ENCODE data around the gene TMEM69.
"Not testable (repeated sequence)": the region's sequence is repeated elsewhere in the genome, so short reads cannot be mapped to it uniquely, and the experiment has no call there.

The TMEM69 gene

DNA sequence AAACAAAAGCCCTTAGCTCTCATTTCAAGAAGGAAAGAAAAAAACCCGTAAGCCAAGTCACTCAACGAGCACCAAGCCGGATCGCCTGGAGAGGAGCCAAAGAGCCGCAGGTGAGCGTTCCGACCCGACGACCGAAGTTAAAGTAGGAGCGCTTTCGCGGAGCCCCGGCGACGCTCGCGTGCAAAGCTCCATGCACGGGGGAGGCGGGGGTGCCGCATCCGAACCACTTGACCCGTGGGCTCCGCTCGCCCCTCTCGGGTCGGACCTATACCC lies 2.0 kb upstream of the TMEM69 start:
- TF ChIP-seq, protein P1, sequence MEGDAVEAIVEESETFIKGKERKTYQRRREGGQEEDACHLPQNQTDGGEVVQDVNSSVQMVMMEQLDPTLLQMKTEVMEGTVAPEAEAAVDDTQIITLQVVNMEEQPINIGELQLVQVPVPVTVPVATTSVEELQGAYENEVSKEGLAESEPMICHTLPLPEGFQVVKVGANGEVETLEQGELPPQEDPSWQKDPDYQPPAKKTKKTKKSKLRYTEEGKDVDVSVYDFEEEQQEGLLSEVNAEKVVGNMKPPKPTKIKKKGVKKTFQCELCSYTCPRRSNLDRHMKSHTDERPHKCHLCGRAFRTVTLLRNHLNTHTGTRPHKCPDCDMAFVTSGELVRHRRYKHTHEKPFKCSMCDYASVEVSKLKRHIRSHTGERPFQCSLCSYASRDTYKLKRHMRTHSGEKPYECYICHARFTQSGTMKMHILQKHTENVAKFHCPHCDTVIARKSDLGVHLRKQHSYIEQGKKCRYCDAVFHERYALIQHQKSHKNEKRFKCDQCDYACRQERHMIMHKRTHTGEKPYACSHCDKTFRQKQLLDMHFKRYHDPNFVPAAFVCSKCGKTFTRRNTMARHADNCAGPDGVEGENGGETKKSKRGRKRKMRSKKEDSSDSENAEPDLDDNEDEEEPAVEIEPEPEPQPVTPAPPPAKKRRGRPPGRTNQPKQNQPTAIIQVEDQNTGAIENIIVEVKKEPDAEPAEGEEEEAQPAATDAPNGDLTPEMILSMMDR (IDR thresholded peaks at IDR 0.05; ENCODE audit: insufficient read depth, missing control alignments), result no peak
- no peak for FAIRE-seq
- DNase-seq (ENCODE audit: insufficient read length, low spot score), result no peak

DNA sequence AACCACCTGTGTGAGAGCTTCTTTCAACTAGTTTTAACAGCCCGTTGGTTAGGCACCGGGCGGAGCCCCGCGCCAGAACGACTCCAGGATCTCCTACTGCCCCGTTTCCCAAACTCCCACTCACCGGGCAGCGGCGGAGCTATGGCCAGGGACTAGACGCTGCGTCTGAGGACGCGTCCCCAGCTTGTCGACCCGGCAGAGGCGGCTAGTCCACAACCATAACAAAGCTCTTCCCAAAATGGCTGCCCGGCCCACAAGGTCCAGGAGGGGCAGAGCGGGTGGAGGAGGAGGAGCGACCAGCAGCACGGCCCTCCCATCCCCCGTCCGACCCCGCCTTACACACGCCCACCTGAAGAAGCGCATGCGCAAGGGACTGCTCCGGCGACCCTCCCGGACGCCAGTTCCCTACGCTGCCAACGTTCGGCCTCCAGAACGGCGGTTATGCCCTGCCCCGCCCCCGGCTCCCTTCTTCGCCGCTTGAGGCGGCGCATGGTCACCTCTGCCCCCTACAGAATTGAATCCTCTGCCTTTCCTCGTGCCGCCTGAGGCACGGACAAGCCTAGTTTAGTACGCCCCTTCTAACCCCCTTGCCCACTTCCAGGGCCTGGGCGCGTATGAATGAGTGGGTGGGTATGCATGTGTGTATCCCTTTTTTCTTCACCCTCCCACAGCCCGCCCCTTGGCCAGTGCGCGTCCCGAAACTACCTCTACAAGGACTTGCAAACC lies 1.5 kb upstream of the TMEM69 start, which contains the start of gene GPBP1L1:
Gene GPBP1L1 (minus strand): TSS at position 246 of the 726 bp plus-strand sequence. CDS start 27,446 bp downstream, outside the sequence.
- peak; percentile 92 for DNase-seq (ENCODE audit: insufficient read length, low spot score)
- TF ChIP-seq, protein P1 (IDR thresholded peaks at IDR 0.05; ENCODE audit: insufficient read depth, missing control alignments), result no peak
- FAIRE-seq, result no peak

DNA sequence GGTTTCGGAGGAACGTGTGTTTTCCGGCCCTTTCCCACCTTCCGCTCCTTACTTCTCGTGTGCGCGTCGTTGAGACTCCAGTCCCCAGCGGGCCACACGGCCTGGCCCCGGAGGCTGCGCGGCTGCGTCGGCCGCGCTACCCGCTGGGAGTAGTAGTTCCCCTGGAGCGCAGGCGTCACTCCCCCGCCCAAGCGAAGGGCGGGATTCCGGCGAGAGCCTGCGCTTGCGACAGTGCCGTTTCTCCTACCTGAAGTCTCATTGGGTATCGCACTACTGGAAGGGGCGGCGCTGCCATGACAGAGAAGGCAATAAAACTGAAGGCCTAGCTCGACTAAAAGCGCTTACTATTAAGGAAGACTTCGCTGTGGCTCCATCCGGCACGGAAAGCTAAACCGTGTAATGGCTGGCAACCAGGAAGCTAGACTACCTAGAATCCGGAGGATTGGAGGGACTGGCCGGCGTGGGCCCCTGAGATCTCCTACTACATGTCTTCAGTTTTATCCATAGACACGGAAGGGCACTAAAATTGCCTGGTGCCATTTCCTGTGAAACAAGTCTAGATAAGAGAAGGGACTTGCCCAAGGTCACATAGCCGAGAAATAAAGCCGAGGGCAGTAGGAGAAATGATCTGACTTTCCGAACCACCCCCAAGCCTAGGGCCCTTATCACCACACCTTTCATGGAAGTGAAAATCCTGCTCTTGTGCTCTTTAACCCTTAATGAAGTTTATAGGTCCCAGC lies 797 bp upstream of the TMEM69 start:
- FAIRE-seq, result no peak
- TF ChIP-seq, protein P1 (IDR thresholded peaks at IDR 0.05; ENCODE audit: insufficient read depth, missing control alignments), result no peak
- DNase-seq (ENCODE audit: insufficient read length, low spot score), result peak; percentile 63

DNA sequence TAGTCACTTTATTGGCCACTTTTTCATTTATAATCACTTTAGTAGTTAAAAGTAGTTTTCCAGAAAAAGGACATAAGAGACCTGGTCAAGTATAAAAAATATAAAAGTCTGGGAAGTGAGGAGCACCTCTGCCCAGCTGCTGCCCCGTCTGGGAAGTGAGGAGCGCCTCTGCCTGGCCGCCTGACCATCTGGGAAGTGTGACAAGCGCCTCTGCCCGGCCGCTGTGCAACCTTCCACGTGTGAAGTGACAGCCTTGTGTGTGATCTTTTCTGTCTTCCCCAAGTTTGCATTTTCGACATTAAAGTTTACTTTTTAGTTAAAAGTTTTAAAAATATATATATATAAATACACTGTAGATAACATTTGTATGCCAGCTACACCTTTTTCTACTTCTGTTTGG lies 5.8 kb downstream of the TMEM69 start:
- FAIRE-seq, result not testable (repeated sequence)

DNA sequence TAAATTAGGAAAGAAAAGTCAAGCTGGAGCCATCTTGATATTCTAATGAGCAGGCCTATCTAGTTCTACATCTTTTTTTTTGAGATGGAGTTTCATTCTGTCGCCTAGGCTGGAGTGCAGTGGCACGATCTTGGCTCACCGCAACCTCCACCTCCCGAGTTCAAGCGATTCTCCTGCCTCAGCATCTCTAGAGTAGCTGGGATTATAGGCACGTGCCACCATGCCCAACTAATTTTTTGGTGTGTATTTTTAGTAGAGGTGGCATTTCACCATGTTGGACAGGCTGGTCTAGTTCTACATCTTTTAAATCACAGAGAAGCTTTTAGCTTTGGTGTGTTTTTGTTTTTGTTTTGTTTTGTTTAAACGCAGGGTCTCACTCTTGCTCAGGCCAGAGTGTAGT lies 6.8 kb downstream of the TMEM69 start:
- DNase-seq (ENCODE audit: insufficient read length, low spot score) (no peak), FAIRE-seq (no peak)
- TF ChIP-seq, protein P1 (IDR thresholded peaks at IDR 0.05; ENCODE audit: insufficient read depth, missing control alignments), result no peak

More for the DNA sequence above, 5.8 kb downstream of the TMEM69 start:
- DNase-seq (ENCODE audit: insufficient read length, low spot score), result not testable (repeated sequence)

DNA sequence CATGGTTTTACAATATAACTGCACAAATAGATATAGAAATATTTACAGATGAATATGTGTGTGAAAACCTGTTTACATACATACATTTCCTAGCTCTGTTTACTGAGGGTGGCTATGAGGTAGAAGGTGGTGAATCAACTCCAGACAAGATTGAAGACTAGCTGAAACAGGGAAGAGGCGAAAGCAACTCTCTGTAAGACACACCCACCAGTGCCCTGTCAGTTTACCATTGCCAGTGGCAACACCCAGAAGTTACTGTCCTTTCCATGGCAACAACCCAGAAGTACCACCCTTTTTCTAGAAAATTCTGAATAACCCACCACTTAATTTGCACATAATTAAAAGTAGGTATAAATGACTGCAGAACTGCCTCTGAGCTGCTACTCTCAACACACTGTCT lies 16.7 kb downstream of the TMEM69 start:
- no peak for DNase-seq (ENCODE audit: insufficient read length, low spot score)
- no peak for FAIRE-seq
- TF ChIP-seq, protein P1 (IDR thresholded peaks at IDR 0.05; ENCODE audit: insufficient read depth, missing control alignments), result no peak

DNA sequence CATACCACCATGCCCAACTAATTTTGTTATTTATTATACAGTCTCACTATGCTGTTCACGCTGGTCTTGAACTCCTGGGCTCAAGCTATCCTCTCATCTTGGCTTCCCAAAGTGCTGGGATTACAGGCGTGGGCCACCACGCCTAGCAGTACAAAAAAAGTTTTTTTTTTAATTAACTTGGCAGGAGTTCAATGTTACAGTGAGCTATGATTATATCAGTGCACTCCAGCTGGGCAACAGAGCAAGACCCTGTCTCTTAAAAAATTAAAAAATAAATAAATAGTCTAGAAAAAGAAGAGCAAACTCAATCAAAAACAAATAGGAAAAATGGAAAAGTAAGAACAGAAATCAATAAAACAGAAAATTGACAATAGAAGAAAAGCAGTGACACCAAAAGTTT lies 25.7 kb downstream of the TMEM69 start:
- DNase-seq (ENCODE audit: insufficient read length, low spot score) (no peak), FAIRE-seq (no peak)
- TF ChIP-seq, protein P1 (IDR thresholded peaks at IDR 0.05; ENCODE audit: insufficient read depth, missing control alignments), result no peak

All from D721Med (cell line).